Fibroblast of lung (primary cell): ENCODE measurements around the gene SYT8. TPM values are rescaled to one million over a fixed set of nuclear protein-coding genes. Genes with fewer than 3 reads are reported as not detected.

ENCODE experiments used
- DNase-seq, 2 donors: peaks; one replicate each; pipeline versions ENCODE4 v3.0.0 to v3.0.0-alpha.2; 2010; ENCODE audit warnings: low read depth in 2 of 2
- H2AFZ ChIP-seq: 2 replicates; pipeline ENCODE4 v1.5.1; 2012; ENCODE audit warnings: low read length, control low read depth, inconsistent platforms
- H3K27ac ChIP-seq: 2 replicates; pipeline ENCODE4 v1.5.1; 2011; ENCODE audit warnings: low read length, control low read depth; ENCODE audit not compliant: insufficient read depth
- H3K27me3 ChIP-seq: 2 replicates; pipeline ENCODE4 v1.5.1; 2011; ENCODE audit warnings: mild to moderate bottlenecking, low read length; ENCODE audit not compliant: control insufficient read depth, insufficient read depth
- H3K36me3 ChIP-seq: 2 replicates; pipeline ENCODE4 v1.5.1; 2011; ENCODE audit warnings: low read length; ENCODE audit not compliant: control insufficient read depth, insufficient read depth
- H3K4me1 ChIP-seq: 2 replicates; pipeline ENCODE4 v1.5.1; 2011; ENCODE audit warnings: low read length; ENCODE audit not compliant: control insufficient read depth, insufficient read depth; ENCODE audit errors: extremely low read depth
- H3K4me2 ChIP-seq: 2 replicates; pipeline ENCODE4 v1.5.1; 2011; ENCODE audit warnings: low read length, control low read depth; ENCODE audit not compliant: insufficient read depth; ENCODE audit errors: extremely low read depth
- H3K4me3 ChIP-seq, 4 experiments: fragments of 200-600 bp in 1 of 4; sonication (generic) in 1 of 4; replicated peaks in 1 of 4; 2 replicates each; pipeline ENCODE4 v1.5.1; 2011 to 2016; ENCODE audit warnings: low read length in 4 of 4, low read depth in 3 of 4, mild to moderate bottlenecking in 3 of 4, control low read depth in 2 of 4, inconsistent platforms in 1 of 4, mixed read lengths in 1 of 4; ENCODE audit not compliant: insufficient read depth in 1 of 4; ENCODE audit errors: control extremely low read depth in 1 of 4
- H3K79me2 ChIP-seq: 2 replicates; pipeline ENCODE4 v1.5.1; 2012; ENCODE audit warnings: mild to moderate bottlenecking, low read length, inconsistent platforms; ENCODE audit not compliant: control insufficient read depth, insufficient read depth
- H3K9ac ChIP-seq: 2 replicates; pipeline ENCODE4 v1.5.1; 2011; ENCODE audit warnings: mild to moderate bottlenecking, low read length, control low read depth; ENCODE audit not compliant: insufficient read depth
- H3K9me3 ChIP-seq: 2 replicates; pipeline ENCODE4 v1.5.1; 2012; ENCODE audit warnings: low read depth, low read length; ENCODE audit not compliant: control insufficient read depth, insufficient read depth
- H4K20me1 ChIP-seq: 2 replicates; pipeline ENCODE4 v1.5.1; 2011; ENCODE audit warnings: low read length; ENCODE audit not compliant: control insufficient read depth, insufficient read depth; ENCODE audit errors: extremely low read depth
- CTCF ChIP-seq, 2 donors: IDR thresholded peaks in 1 of 2; conservative IDR thresholded peaks in 1 of 2; 1 replicate in 1 of 2; 2 replicates in 1 of 2; pipeline ENCODE4 v1.5.1; 2011 to 2012; ENCODE audit warnings: low read length in 2 of 2, control low read depth in 1 of 2, inconsistent platforms in 1 of 2, low read depth in 1 of 2, mild to moderate bottlenecking in 1 of 2
- EZH2 ChIP-seq: IDR thresholded peaks from 2 replicates; pipeline ENCODE4 v1.5.1; 2012; ENCODE audit warnings: low read length, control low read depth, mild to moderate bottlenecking; ENCODE audit errors: missing control alignments
- polyA plus RNA-seq, 2 donors: library from polyadenylated mRNA; depleted of rRNA in 1 of 2; stranded (reverse) in 1 of 2; unstranded in 1 of 2; fragments of >200 nt; gene quantifications; 2 replicates each; pipeline ENCODE4 v1.2.1, GENCODE V29; 2011 to 2012; ENCODE audit warnings: missing spikeins in 1 of 2
- total RNA-seq: library from RNA; depleted of rRNA; stranded (reverse); fragments of >200 nt; gene quantifications from 2 replicates; pipeline ENCODE4 v1.2.1, GENCODE V29; 2014

The SYT8 gene
- total and polyA plus RNA-seq, 2 donors (not counting 1 experiment from before 2014, with no cell fraction given): not detected

GRCh38 chr11:1834062-1834610 is 654 bp upstream of the SYT8 start:
- Histone ChIP-seq H3K4me2 (no peak overlapping the region), H3K4me1 (no peaks in the 10 kb centered on the region), H3K27me3 (no peaks in the 10 kb centered on the region), H3K9ac (no peak overlapping the region), H3K36me3 (no peaks in the 10 kb centered on the region), H3K9me3 (no peaks in the 10 kb centered on the region), H4K20me1 (no peaks in the 10 kb centered on the region), H2AFZ (no peak overlapping the region), H3K79me2 (no peaks in the 10 kb centered on the region), H3K4me3 (no peak overlapping the region), H3K27ac (no peak overlapping the region)
- TF ChIP-seq CTCF (conservative IDR thresholded peaks at IDR 0.05 in 1 of 2, IDR thresholded peaks at IDR 0.05 in 1 of 2; ENCODE audit: low read depth in 1 of 2, low read length in 2 of 2) (no peak), EZH2 (no peak)
- DNase-seq: no peak

GRCh38 chr11:1835671-1836010 is 851 bp downstream of the SYT8 start:
- Histone ChIP-seq H3K27ac (no peak overlapping the region), H3K36me3 (no peaks in the 10 kb centered on the region), H4K20me1 (no peaks in the 10 kb centered on the region), H3K4me2 (no peak overlapping the region), H3K4me3 (no peak overlapping the region), H2AFZ (no peak overlapping the region), H3K9ac (no peak overlapping the region), H3K27me3 (no peaks in the 10 kb centered on the region), H3K4me1 (no peaks in the 10 kb centered on the region), H3K9me3 (no peaks in the 10 kb centered on the region), H3K79me2 (no peaks in the 10 kb centered on the region)
- DNase-seq: no peak
- TF ChIP-seq EZH2 (no peak), CTCF (conservative IDR thresholded peaks at IDR 0.05 in 1 of 2, IDR thresholded peaks at IDR 0.05 in 1 of 2; ENCODE audit: low read depth in 1 of 2, low read length in 2 of 2) (no peak)

- no peaks in the 10 kb centered on the region for H3K9me3 ChIP-seq
- H3K4me3 ChIP-seq: no peak overlapping the region
- no peak overlapping the region for H3K27ac ChIP-seq
- TF ChIP-seq EZH2: no peak
- TF ChIP-seq CTCF (conservative IDR thresholded peaks at IDR 0.05 in 1 of 2, IDR thresholded peaks at IDR 0.05 in 1 of 2; ENCODE audit: low read depth in 1 of 2, low read length in 2 of 2): no peak
- H4K20me1 ChIP-seq: no peaks in the 10 kb centered on the region
- no peaks in the 10 kb centered on the region for H3K36me3 ChIP-seq
- no peaks in the 10 kb centered on the region for H3K27me3 ChIP-seq
- no peaks in the 10 kb centered on the region for H3K79me2 ChIP-seq
- no peak for DNase-seq
- H3K4me2 ChIP-seq: no peak overlapping the region
- H3K4me1 ChIP-seq: no peaks in the 10 kb centered on the region
- no peak overlapping the region for H3K9ac ChIP-seq
- H2AFZ ChIP-seq: no peak overlapping the region
Observed at GRCh38 chr11:1836011-1836945, 1.5 kb downstream of the SYT8 start.
